DOHH2 (cell line): ENCODE measurements around the gene S100PBP.

Experiments
- H3F3A ChIP-seq: fragments of 200-600 bp; sonication (generic), shearing (Covaris generic); 2 replicates; pipeline ENCODE4 v1.6.0; 2016; ENCODE audit warnings: antibody characterized with exemption, mild to moderate bottlenecking; ENCODE audit not compliant: control insufficient read depth, insufficient read depth
- H3K27ac ChIP-seq: fragments of 200-600 bp; sonication (generic); 2 replicates; pipeline ENCODE4 v1.5.1; 2014; ENCODE audit warnings: low read depth, mild to moderate bottlenecking, low read length, moderate library complexity
- H3K27me3 ChIP-seq: fragments of 200-600 bp; sonication (generic); 2 replicates; pipeline ENCODE4 v1.6.1; 2014; ENCODE audit warnings: mild to moderate bottlenecking, low read length, mixed read lengths; ENCODE audit not compliant: control insufficient read depth
- H3K36me3 ChIP-seq: fragments of 200-600 bp; sonication (generic); 2 replicates; pipeline ENCODE4 v1.6.1; 2014; ENCODE audit warnings: mild to moderate bottlenecking, low read length, moderate library complexity, mixed read lengths; ENCODE audit not compliant: control insufficient read depth
- H3K4me1 ChIP-seq: fragments of 200-600 bp; sonication (generic); 2 replicates; pipeline ENCODE4 v1.6.1; 2014; ENCODE audit warnings: mild to moderate bottlenecking, low read length, mixed read lengths; ENCODE audit not compliant: control insufficient read depth
- H3K4me2 ChIP-seq: fragments of 200-600 bp; sonication (generic); 2 replicates; pipeline ENCODE4 v1.6.0; 2014; ENCODE audit warnings: mild to moderate bottlenecking, low read length, moderate library complexity
- H3K4me3 ChIP-seq: fragments of 200-600 bp; sonication (generic); 2 replicates; pipeline ENCODE4 v1.5.1; 2014; ENCODE audit warnings: mild to moderate bottlenecking, low read length, mixed read lengths
- H3K79me2 ChIP-seq: fragments of 200-600 bp; sonication (generic); 2 replicates; pipeline ENCODE4 v1.6.1; 2014; ENCODE audit warnings: mild to moderate bottlenecking, low read length, mixed read lengths; ENCODE audit not compliant: control insufficient read depth
- H3K9me2 ChIP-seq: fragments of 200-600 bp; sonication (generic); replicated peaks from 2 replicates; pipeline ENCODE4 v1.6.1; 2014; ENCODE audit warnings: mild to moderate bottlenecking, low read length, mixed read lengths; ENCODE audit not compliant: control insufficient read depth
- H3K9me3 ChIP-seq: fragments of 200-600 bp; sonication (generic); 2 replicates; pipeline ENCODE4 v1.6.1; 2014; ENCODE audit warnings: antibody characterized with exemption, low read length, mixed read lengths; ENCODE audit not compliant: control insufficient read depth, insufficient read depth
- H4K20me1 ChIP-seq: fragments of 200-600 bp; sonication (generic); 2 replicates; pipeline ENCODE4 v1.6.0; 2014; ENCODE audit warnings: low read depth, mild to moderate bottlenecking, antibody characterized with exemption, low read length, moderate library complexity; ENCODE audit not compliant: control insufficient read depth, insufficient read depth
- CTCF ChIP-seq: fragments of 200-600 bp; sonication (generic); IDR thresholded peaks from one replicate; pipeline ENCODE4 v1.5.1; 2014; ENCODE audit warnings: antibody characterized with exemption, mild to moderate bottlenecking, low read depth, low read length; ENCODE audit not compliant: poor library complexity, severe bottlenecking
- EZH2phosphoT487 ChIP-seq: fragments of 200-600 bp; sonication (generic); IDR thresholded peaks from 2 replicates; pipeline ENCODE4 v1.6.1; 2017; ENCODE audit warnings: borderline replicate concordance, mild to moderate bottlenecking, antibody characterized with exemption, low read length, moderate library complexity, mixed read lengths

S100PBP gene

GRCh38 chr1:32894681-32895080 lies 77.2 kb downstream of the S100PBP start:
- H4K20me1 ChIP-seq, result no peaks in the 10 kb centered on the region
- no peaks in the 10 kb centered on the region for H3K9me3 ChIP-seq
- no peaks in the 10 kb centered on the region for H3K36me3 ChIP-seq
- peaks cover 37% of the 10 kb centered on the region for H3K27me3 ChIP-seq
- H3F3A ChIP-seq, result no peaks in the 10 kb centered on the region
- no peak overlapping the region for H3K4me2 ChIP-seq
- no peak overlapping the region for H3K4me3 ChIP-seq
- no peaks in the 10 kb centered on the region for H3K4me1 ChIP-seq
- H3K27ac ChIP-seq, result no peak overlapping the region
- H3K9me2 ChIP-seq, result no peaks in the 10 kb centered on the region
- TF ChIP-seq EZH2phosphoT487 (no peak), CTCF (no peak)
- no peaks in the 10 kb centered on the region for H3K79me2 ChIP-seq

GRCh38 chr1:32895325-32896215 lies 78.1 kb downstream of the S100PBP start:
- no peak overlapping the region for H3K4me2 ChIP-seq
- peaks cover 37% of the 10 kb centered on the region for H3K27me3 ChIP-seq
- H3F3A ChIP-seq, result no peaks in the 10 kb centered on the region
- no peak overlapping the region for H3K27ac ChIP-seq
- H3K9me3 ChIP-seq, result no peaks in the 10 kb centered on the region
- no peaks in the 10 kb centered on the region for H3K9me2 ChIP-seq
- H4K20me1 ChIP-seq, result no peaks in the 10 kb centered on the region
- no peak overlapping the region for H3K4me3 ChIP-seq
- H3K79me2 ChIP-seq, result no peaks in the 10 kb centered on the region
- TF ChIP-seq EZH2phosphoT487 (no peak), CTCF (no peak)
- H3K4me1 ChIP-seq, result peaks cover under 1% of the 10 kb centered on the region; the same call in 1 of the 2 replicates
- no peaks in the 10 kb centered on the region for H3K36me3 ChIP-seq

GRCh38 chr1:32896451-32896850 lies 79.0 kb downstream of the S100PBP start:
- H3K4me2 ChIP-seq, result no peak overlapping the region
- no peaks in the 10 kb centered on the region for H3K79me2 ChIP-seq
- no peak overlapping the region for H3K4me3 ChIP-seq
- no peaks in the 10 kb centered on the region for H3F3A ChIP-seq
- peaks cover 42% of the 10 kb centered on the region for H3K27me3 ChIP-seq
- H3K9me3 ChIP-seq, result no peaks in the 10 kb centered on the region
- no peaks in the 10 kb centered on the region for H4K20me1 ChIP-seq
- H3K36me3 ChIP-seq, result no peaks in the 10 kb centered on the region
- TF ChIP-seq CTCF (no peak), EZH2phosphoT487 (no peak)
- H3K27ac ChIP-seq, result no peak overlapping the region
- no peaks in the 10 kb centered on the region for H3K9me2 ChIP-seq
- peaks cover 5% of the 10 kb centered on the region for H3K4me1 ChIP-seq
